Brain microvascular endothelial cell (primary cell): Measurements from ENCODE around the gene UTRN.
A peak's percentile ranks its signal among the peaks of the same experiment; 100 is the strongest.

ENCODE experiments used
- DNase-seq: peaks from one replicate; pipeline ENCODE4 v3.0.0-alpha.2; 2020
- H3K27ac ChIP-seq: fragments of 250-450 bp; sonication (Bioruptor Pico); 2 replicates; pipeline ENCODE4 v1.5.1; 2020; ENCODE audit warnings: mild to moderate bottlenecking, moderate library complexity
- H3K27me3 ChIP-seq: fragments of 250-450 bp; sonication (Bioruptor Pico); replicated peaks from 2 replicates; pipeline ENCODE4 v1.5.1; 2020; ENCODE audit warnings: mild to moderate bottlenecking
- H3K36me3 ChIP-seq: fragments of 250-450 bp; sonication (Bioruptor Pico); replicated peaks from 2 replicates; pipeline ENCODE4 v1.5.1; 2020; ENCODE audit warnings: mild to moderate bottlenecking
- H3K4me3 ChIP-seq: 2 replicates; pipeline ENCODE4 v1.5.1; 2011; ENCODE audit warnings: low read depth, mild to moderate bottlenecking, control low read depth, low read length, moderate library complexity
- CTCF ChIP-seq: IDR thresholded peaks from 2 replicates; pipeline ENCODE4 v1.5.1; 2011; ENCODE audit warnings: low read depth, mild to moderate bottlenecking, moderate library complexity, low read length, control low read depth, inconsistent platforms; ENCODE audit errors: missing control alignments
- in situ Hi-C: cut with HindIII; loops from 2 replicates; pipeline ENCODE4 v1.10.0; 2017; ENCODE audit warnings: low sequenced_read_pairs, low pct_ligation_motif_present

Gene UTRN

GRCh38 chr6:144314562-144314961 lies 29.4 kb downstream of the UTRN start:
- peak overlapping the region; percentile 40 for H3K27ac ChIP-seq

GRCh38 chr6:144315226-144315980 lies 30.3 kb downstream of the UTRN start:
- H3K36me3 ChIP-seq: no peaks in the 10 kb centered on the region
- H3K4me3 ChIP-seq: no peak overlapping the region
- in situ Hi-C loops: no loop called here
- no peak for TF ChIP-seq CTCF
- no peaks in the 10 kb centered on the region for H3K27me3 ChIP-seq
- DNase-seq: no peak
- H3K27ac ChIP-seq: no peak overlapping the region

More at GRCh38 chr6:144314562-144314961, 29.4 kb downstream of the UTRN start:
- in situ Hi-C loops: no loop called here
- no peak overlapping the region for H3K4me3 ChIP-seq
- no peaks in the 10 kb centered on the region for H3K27me3 ChIP-seq
- peaks cover under 1% of the 10 kb centered on the region for H3K36me3 ChIP-seq
- TF ChIP-seq CTCF: no peak
- no peak for DNase-seq

GRCh38 chr6:144315981-144316861 lies 31.1 kb downstream of the UTRN start:
- no peak overlapping the region for H3K27ac ChIP-seq
- no peak for DNase-seq
- no peak for TF ChIP-seq CTCF
- in situ Hi-C loops: no loop called here
- H3K4me3 ChIP-seq: no peak overlapping the region
- no peaks in the 10 kb centered on the region for H3K27me3 ChIP-seq
- H3K36me3 ChIP-seq: no peaks in the 10 kb centered on the region

- Histone ChIP-seq H3K36me3 (no peaks in the 10 kb centered on the region), H3K27me3 (no peaks in the 10 kb centered on the region), H3K27ac (peak overlapping the region; percentile 34), H3K4me3 (no peak overlapping the region)
- no peak for DNase-seq
- TF ChIP-seq CTCF: no peak
- in situ Hi-C loops: no loop called here
Observed at GRCh38 chr6:144316862-144317195, 31.7 kb downstream of the UTRN start.

GRCh38 chr6:144317736-144318135 lies 32.6 kb downstream of the UTRN start:
- Histone ChIP-seq H3K27me3 (no peaks in the 10 kb centered on the region), H3K4me3 (no peak overlapping the region), H3K27ac (peak overlapping the region; percentile 34), H3K36me3 (no peaks in the 10 kb centered on the region)
- DNase-seq: no peak
- TF ChIP-seq CTCF: no peak
- in situ Hi-C loops: no loop called here
